Spleen (tissue), 7 donors: ENCODE results near the gene C17orf78.

ENCODE experiments used
- CTCF ChIP-seq, 11 experiments: fragments of 200-600 bp in 7 of 11; fragments of 450-650 bp in 4 of 11; sonication (generic) in 4 of 11; IDR thresholded peaks in 8 of 11; conservative IDR thresholded peaks in 3 of 11; 1 replicate in 7 of 11; 2 replicates in 4 of 11; pipeline versions ENCODE4 v1.4.0 to v1.8.0; 2016 to 2021; ENCODE audit warnings: antibody characterized with exemption in 11 of 11, inconsistent platforms in 4 of 11, mild to moderate bottlenecking in 1 of 11
- POLR2A ChIP-seq, 3 donors: fragments of 450-650 bp; IDR thresholded peaks; one replicate each; pipeline ENCODE4 v1.5.1; 2017; ENCODE audit warnings: antibody characterized with exemption in 3 of 3, mild to moderate bottlenecking in 1 of 3
- donor health status: DM: no; HTN: no; CAD: no; lungs with moderate emphysema.
- donor health status: DM: no; HTN: no; CAD: no.
- donor health status: DM: no; HTN: no; CAD: no.

- TF ChIP-seq CTCF (IDR thresholded peaks at IDR 0.05 in 8 of 11, conservative IDR thresholded peaks at IDR 0.05 in 3 of 11) = no peak
- no peak for TF ChIP-seq POLR2A (IDR thresholded peaks at IDR 0.05)
Observed at GRCh38 chr17:37391146-37391545, 15.4 kb downstream of the C17orf78 start.
